ENCODE results near the gene SKP1.
"Not testable (repeated sequence)": the region's sequence is repeated elsewhere in the genome, so short reads cannot be mapped to it uniquely, and the experiment has no call there.

Gene SKP1

GRCh38 chr5:134153241-134153640, 23.5 kb downstream of the SKP1 start:
- H3K4me3 ChIP-seq (ENCODE audit: control insufficient read depth, low read depth, low read length) = no peak overlapping the region
- TF ChIP-seq CTCF (conservative IDR thresholded peaks at IDR 0.05; ENCODE audit: control insufficient read depth, insufficient read depth, low read depth, low read length) = no peak
- no peak for DNase-seq (ENCODE audit: low read depth)

DNA sequence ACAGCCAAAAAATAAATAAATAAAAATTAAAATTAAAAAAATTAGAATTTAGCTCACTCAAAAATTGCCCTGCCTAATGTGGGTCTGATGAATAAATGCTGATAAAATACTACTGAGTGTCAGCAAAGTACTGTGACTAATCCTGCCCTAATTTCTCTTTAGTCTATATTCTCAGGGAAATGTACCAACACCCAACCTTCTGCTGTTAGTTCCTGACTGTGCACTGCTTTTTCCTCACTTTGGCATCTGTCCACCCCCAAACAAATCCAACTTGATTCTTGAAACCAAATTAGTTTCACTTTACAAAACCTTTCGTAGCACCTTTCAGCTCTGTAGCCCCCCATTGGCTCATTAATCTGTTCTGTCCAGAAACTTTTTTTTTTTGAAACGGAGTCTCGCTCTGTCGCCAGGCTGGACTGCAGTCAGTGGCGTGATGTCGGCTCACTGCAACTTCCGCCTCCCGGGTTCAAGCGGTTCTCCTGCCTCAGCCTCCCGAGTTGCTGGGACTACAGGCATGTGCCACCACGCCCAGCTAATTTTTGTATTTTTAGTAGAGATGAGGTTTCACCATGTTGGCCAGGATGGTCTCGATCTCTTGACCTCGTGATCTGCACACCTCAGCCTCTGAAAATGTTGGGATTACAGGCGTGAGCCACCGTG, 24.4 kb downstream of the SKP1 start:
- DNase-seq (ENCODE audit: low read depth) = peak; percentile 52
- not testable (repeated sequence) for H3K4me3 ChIP-seq (ENCODE audit: control insufficient read depth, low read depth, low read length)

- peak; percentile 49 for DNase-seq (ENCODE audit: low read depth)
- H3K4me3 ChIP-seq (ENCODE audit: control insufficient read depth, low read depth, low read length) = no peak overlapping the region
- TF ChIP-seq CTCF (conservative IDR thresholded peaks at IDR 0.05; ENCODE audit: control insufficient read depth, insufficient read depth, low read depth, low read length) = no peak
Measured at GRCh38 chr5:134151723-134152122, 25.0 kb downstream of the SKP1 start.

DNA sequence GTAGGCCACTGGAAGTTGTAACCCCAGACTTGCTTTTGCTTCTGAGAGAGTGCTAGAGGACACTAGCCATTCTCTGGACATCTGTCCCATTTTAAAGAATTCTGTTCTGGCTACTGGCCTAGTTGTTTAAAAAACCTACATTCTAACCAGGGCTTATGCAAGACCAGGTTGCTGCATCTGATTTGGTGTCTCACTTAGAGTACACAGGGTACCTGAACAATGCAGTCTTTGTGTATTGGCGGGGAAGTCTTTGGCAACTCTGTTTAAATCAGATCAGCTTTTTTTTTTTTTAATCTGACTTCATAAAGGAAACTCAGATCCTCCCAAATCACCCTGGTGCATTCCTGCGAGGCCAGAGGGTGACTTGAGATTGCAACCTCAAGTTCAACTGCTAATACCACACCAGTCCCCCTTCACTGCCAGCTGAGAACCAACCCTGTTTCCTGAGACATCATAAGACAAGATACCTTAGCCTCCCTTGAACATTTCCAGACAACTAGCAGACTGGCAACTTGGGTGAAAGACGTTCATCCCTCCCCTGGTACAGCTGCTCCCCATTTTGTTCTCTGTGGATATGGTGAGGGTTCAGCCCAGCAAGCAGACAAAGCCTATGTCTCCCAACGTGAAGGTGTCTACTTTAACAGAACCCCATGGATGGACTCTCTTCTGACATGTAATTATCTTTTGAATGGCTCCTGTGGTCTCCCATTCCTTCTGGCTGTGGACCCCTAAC, 27.0 kb downstream of the SKP1 start:
- TF ChIP-seq CTCF (conservative IDR thresholded peaks at IDR 0.05; ENCODE audit: control insufficient read depth, insufficient read depth, low read depth, low read length) = no peak
- no peak overlapping the region for H3K4me3 ChIP-seq (ENCODE audit: control insufficient read depth, low read depth, low read length)
- no peak for DNase-seq (ENCODE audit: low read depth)

- no peak for DNase-seq (ENCODE audit: low read depth)
- H3K4me3 ChIP-seq (ENCODE audit: control insufficient read depth, low read depth, low read length) = no peak overlapping the region
- TF ChIP-seq CTCF (conservative IDR thresholded peaks at IDR 0.05; ENCODE audit: control insufficient read depth, insufficient read depth, low read depth, low read length) = no peak
Measured at GRCh38 chr5:134148986-134149539, 27.7 kb downstream of the SKP1 start.

DNA sequence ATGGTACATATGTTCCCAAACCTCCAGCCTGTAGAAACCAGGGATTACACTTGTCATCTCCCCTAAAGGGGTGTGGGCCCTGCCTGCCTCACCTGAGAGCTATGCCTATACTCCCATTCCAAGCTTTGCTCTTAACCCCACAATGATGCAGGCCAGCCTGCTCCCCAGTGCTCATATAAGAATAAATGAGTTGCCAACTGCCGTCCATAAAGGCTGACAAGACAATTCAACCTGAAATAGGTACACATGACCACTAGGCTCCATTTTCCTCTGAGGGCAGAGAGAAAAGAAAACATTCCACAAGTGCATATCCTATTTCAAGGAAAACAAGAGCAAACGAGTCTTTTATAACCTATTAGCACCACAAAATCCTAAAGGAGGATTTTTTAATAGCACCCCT, 28.4 kb downstream of the SKP1 start:
- H3K4me3 ChIP-seq (ENCODE audit: control insufficient read depth, low read depth, low read length) = no peak overlapping the region
- DNase-seq (ENCODE audit: low read depth) = no peak
- no peak for TF ChIP-seq CTCF (conservative IDR thresholded peaks at IDR 0.05; ENCODE audit: control insufficient read depth, insufficient read depth, low read depth, low read length)

Data from fibroblast of mammary gland (primary cell).